Smooth muscle cell (in vitro differentiated cells): ENCODE results near the gene RABGGTB. TPM values are rescaled to one million over a fixed set of nuclear protein-coding genes. Genes with fewer than 3 reads are reported as not detected.

Experiments used
- DNase-seq: peaks from one replicate; lab custom pipeline; 2025; ENCODE audit not compliant: unreplicated experiment; lab: John Stamatoyannopoulos, UW
- H2AFZ ChIP-seq: fragments of 200-600 bp; sonication (generic); 2 replicates; pipeline ENCODE4 v1.6.0; 2016; ENCODE audit warnings: antibody characterized with exemption, low read depth, mild to moderate bottlenecking
- H3F3A ChIP-seq: fragments of 200-600 bp; sonication (generic); 2 replicates; pipeline ENCODE4 v1.6.0; 2017; ENCODE audit warnings: antibody characterized with exemption, low read depth
- H3K27ac ChIP-seq: fragments of 200-600 bp; sonication (generic); 2 replicates; pipeline ENCODE4 v1.5.1; 2016; ENCODE audit warnings: low read depth, mild to moderate bottlenecking
- H3K27me3 ChIP-seq: fragments of 200-600 bp; sonication (generic); 2 replicates; pipeline ENCODE4 v1.6.1; 2016; ENCODE audit warnings: low read depth, mild to moderate bottlenecking
- H3K36me3 ChIP-seq: fragments of 200-600 bp; sonication (generic); 2 replicates; pipeline ENCODE4 v1.5.1; 2016; ENCODE audit warnings: low read depth
- H3K4me1 ChIP-seq: fragments of 200-600 bp; sonication (generic); 2 replicates; pipeline ENCODE4 v1.5.1; 2016; ENCODE audit warnings: low read depth
- H3K4me2 ChIP-seq: fragments of 200-600 bp; sonication (generic); 2 replicates; pipeline ENCODE4 v1.6.0; 2016; ENCODE audit warnings: mild to moderate bottlenecking
- H3K4me3 ChIP-seq: fragments of 200-600 bp; sonication (generic); 2 replicates; pipeline ENCODE4 v1.5.1; 2016; ENCODE audit warnings: mild to moderate bottlenecking
- H3K79me2 ChIP-seq: fragments of 200-600 bp; sonication (generic); 2 replicates; pipeline ENCODE4 v1.6.0; 2016; ENCODE audit warnings: low read depth, mild to moderate bottlenecking
- H3K9ac ChIP-seq: fragments of 200-600 bp; sonication (generic); 2 replicates; pipeline ENCODE4 v1.6.0; 2016; ENCODE audit warnings: low read depth
- H3K9me3 ChIP-seq: fragments of 200-600 bp; sonication (generic); replicated peaks from 2 replicates; pipeline ENCODE4 v1.5.1; 2016; ENCODE audit warnings: low read depth
- H4K20me1 ChIP-seq: fragments of 200-600 bp; sonication (generic); 2 replicates; pipeline ENCODE4 v1.6.0; 2016; ENCODE audit warnings: low read depth
- WGBS: methylation state at CpG from one replicate; pipeline ENCODE4 v1.1.7; 2016; ENCODE audit warnings: low lambda C conversion rate; 5-methylcytosine and 5-hydroxymethylcytosine counted together
- polyA plus RNA-seq: library from polyadenylated mRNA; unstranded; fragments of >200 nt; fragmentation: Nextera tagmentation; extraction: Ambion mirVana; gene quantifications from 2 replicates; pipeline ENCODE4 v1.2.1, GENCODE V29; 2016
- total RNA-seq: library from RNA; depleted of rRNA; stranded (reverse); fragments of >200 nt; gene quantifications from 2 replicates; pipeline ENCODE4 v1.2.3, GENCODE V29; 2014
- TF ChIP-seq, protein P1 (sequence below): fragments of 200-600 bp; sonication (generic); IDR thresholded peaks from 2 replicates; pipeline ENCODE4 v1.5.1; 2017; ENCODE audit warnings: borderline replicate concordance, mild to moderate bottlenecking, antibody characterized with exemption; ENCODE audit not compliant: insufficient read depth, poor library complexity, severe bottlenecking

The RABGGTB gene
- total and polyA plus RNA-seq, 2 experiments from 2014 or later: 18.0 to 97.4 TPM

DNA sequence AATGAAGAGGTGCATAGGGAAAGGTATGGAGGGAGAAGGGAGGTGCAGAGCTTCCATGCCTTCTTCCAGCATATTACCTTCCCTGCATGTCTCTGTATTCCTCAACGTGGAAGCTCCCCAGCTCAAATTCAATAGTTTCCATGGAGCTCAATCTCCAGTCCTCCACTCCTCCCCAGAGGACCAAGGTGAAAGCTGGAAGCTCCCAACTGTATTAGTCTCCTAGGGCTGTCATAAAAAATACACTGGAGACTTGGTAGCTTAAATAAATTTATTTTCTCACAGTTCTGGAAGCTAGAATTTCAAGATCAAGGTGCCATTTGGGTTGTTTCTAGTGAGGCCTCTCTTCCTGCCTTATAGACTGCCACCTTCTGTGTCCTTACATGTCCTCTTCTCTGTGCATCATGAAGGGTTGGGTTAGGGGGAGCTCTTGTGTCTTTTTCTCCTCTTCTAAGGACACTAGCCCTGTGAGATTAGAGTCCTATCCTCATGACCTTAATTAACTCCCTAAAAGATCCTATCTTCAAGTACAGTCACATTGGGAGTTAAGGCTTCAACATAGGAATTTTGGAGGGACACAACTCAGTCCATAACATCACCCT lies 21.9 kb upstream of the RABGGTB start:
- TF ChIP-seq, protein P1, sequence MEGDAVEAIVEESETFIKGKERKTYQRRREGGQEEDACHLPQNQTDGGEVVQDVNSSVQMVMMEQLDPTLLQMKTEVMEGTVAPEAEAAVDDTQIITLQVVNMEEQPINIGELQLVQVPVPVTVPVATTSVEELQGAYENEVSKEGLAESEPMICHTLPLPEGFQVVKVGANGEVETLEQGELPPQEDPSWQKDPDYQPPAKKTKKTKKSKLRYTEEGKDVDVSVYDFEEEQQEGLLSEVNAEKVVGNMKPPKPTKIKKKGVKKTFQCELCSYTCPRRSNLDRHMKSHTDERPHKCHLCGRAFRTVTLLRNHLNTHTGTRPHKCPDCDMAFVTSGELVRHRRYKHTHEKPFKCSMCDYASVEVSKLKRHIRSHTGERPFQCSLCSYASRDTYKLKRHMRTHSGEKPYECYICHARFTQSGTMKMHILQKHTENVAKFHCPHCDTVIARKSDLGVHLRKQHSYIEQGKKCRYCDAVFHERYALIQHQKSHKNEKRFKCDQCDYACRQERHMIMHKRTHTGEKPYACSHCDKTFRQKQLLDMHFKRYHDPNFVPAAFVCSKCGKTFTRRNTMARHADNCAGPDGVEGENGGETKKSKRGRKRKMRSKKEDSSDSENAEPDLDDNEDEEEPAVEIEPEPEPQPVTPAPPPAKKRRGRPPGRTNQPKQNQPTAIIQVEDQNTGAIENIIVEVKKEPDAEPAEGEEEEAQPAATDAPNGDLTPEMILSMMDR: no peak
- Histone ChIP-seq H3K79me2 (no peaks in the 10 kb centered on the region), H3K36me3 (no peaks in the 10 kb centered on the region), H3K27ac (peak overlapping the region; percentile 85), H3K4me2 (no peak overlapping the region), H3K9ac (no peak overlapping the region), H3K4me3 (no peak overlapping the region), H3K9me3 (no peaks in the 10 kb centered on the region), H3K27me3 (no peaks in the 10 kb centered on the region), H2AFZ (no peak overlapping the region), H3K4me1 (peaks cover 6% of the 10 kb centered on the region), H3F3A (no peaks in the 10 kb centered on the region), H4K20me1 (no peaks in the 10 kb centered on the region)
- DNase-seq: no peak
- 96% methylated on average over 1 of the region's 1 CpG for WGBS

DNA sequence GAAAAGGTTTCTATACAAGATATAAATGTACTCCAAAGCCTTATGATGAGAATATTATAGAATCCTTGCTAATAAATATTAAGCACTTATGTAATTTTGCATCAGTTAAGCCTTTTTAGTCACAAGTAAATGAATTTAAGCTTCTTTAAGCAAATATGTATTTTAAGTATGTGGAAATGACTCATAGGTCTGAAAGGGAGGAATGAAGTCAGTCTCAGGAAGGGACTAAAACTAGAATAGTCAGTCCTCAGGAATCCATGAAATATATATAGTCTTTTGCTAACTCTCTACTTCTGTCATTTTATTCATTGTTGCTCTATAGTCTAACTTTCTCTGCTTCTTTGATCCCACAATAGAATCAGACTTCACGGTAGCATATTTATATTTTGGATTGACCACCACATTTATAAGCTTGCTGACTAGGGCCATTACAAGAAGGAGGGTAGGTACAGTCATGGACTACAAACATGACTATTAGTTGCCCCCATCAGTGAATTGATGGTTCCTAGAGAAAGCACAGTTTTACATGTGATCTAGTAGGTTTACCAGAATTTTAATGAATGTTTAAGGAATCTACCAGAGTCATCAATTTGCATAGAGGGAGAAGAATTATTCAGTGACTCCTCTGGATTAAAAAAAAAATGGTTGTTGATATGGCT lies 20.2 kb upstream of the RABGGTB start:
- Histone ChIP-seq H3K9ac (no peak overlapping the region), H3F3A (no peaks in the 10 kb centered on the region), H4K20me1 (no peaks in the 10 kb centered on the region), H3K79me2 (no peaks in the 10 kb centered on the region), H3K36me3 (no peaks in the 10 kb centered on the region), H3K4me3 (no peak overlapping the region), H3K4me2 (peak overlapping the region; percentile 30), H3K4me1 (peaks cover 6% of the 10 kb centered on the region), H3K27me3 (no peaks in the 10 kb centered on the region), H3K9me3 (no peaks in the 10 kb centered on the region), H3K27ac (peak overlapping the region; percentile 85), H2AFZ (no peak overlapping the region)
- TF ChIP-seq, protein P1: no peak
- DNase-seq: no peak
- WGBS: 20% methylated on average over 1 of the region's 1 CpG

DNA sequence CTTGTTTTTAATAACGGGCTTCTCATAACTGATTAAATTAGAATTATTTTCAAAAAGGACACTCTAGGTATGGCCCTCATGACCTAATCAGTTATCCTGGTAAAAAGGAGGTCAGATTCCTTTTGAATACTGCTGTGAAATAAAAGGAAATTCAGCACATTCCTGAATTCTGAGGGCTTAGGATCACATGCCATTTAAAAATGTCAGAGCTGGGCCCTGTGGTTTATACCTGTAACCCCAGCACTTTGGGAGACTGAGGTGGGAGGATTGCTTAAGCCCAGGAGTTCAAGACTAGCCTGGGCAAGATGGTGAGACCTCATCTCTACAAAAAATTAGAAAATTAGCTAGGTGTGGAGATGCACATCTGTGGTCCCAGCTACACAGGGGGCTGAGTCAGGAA lies 18.0 kb upstream of the RABGGTB start:
- Histone ChIP-seq H3K27me3 (no peaks in the 10 kb centered on the region), H3K27ac (peak overlapping the region; percentile 13), H3K9ac (no peak overlapping the region), H2AFZ (no peak overlapping the region), H3K4me2 (no peak overlapping the region), H4K20me1 (no peaks in the 10 kb centered on the region), H3K9me3 (no peaks in the 10 kb centered on the region), H3K79me2 (no peaks in the 10 kb centered on the region), H3K4me1 (peaks cover 6% of the 10 kb centered on the region), H3K4me3 (no peak overlapping the region), H3F3A (no peaks in the 10 kb centered on the region), H3K36me3 (no peaks in the 10 kb centered on the region)
- TF ChIP-seq, protein P1: no peak
- no peak for DNase-seq
- WGBS: 97% methylated on average over 1 of the region's 1 CpG

DNA sequence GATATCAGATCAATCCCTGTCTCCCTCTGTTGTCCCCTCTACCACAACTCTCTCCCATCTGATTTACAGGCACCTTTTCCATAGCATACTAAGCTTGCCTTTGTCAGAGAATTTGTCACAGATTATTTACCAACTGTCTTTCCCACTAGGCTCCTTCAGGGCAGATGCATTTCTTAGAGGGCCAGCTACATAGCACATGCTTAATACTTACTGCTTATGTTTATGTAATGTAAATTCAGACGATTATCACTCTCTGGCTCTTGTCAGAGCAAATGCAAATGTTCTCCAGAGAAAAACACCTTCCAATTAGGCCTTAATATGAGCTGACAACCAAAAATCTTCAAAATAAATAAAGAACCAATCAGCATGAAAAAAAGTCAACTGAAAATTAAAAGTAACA lies 15.3 kb upstream of the RABGGTB start:
- Histone ChIP-seq H3K4me3 (no peak overlapping the region), H3K79me2 (no peaks in the 10 kb centered on the region)
- 82% methylated on average over 1 of the region's 1 CpG for WGBS

More for the DNA sequence above, 15.3 kb upstream of the RABGGTB start:
- Histone ChIP-seq H3K27ac (no peak overlapping the region), H3K4me1 (peaks cover 6% of the 10 kb centered on the region), H3K36me3 (no peaks in the 10 kb centered on the region), H3K9me3 (no peaks in the 10 kb centered on the region), H3K9ac (no peak overlapping the region), H3K4me2 (no peak overlapping the region), H3F3A (no peaks in the 10 kb centered on the region), H2AFZ (no peak overlapping the region), H3K27me3 (no peaks in the 10 kb centered on the region), H4K20me1 (no peaks in the 10 kb centered on the region)
- no peak for DNase-seq
- TF ChIP-seq, protein P1: no peak
